HG03045 (cell line): ENCODE data around the gene LRPAP1.
"Not testable (repeated sequence)": the region's sequence is repeated elsewhere in the genome, so short reads cannot be mapped to it uniquely, and the experiment has no call there.

Experiments used
- ATAC-seq: cut with Tn5 transposase; IDR thresholded peaks from one replicate; pipeline ENCODE4 v1.9.1; 2021; ENCODE audit warnings: mild to moderate bottlenecking, moderate library complexity; ENCODE audit not compliant: unreplicated experiment

Gene LRPAP1

DNA sequence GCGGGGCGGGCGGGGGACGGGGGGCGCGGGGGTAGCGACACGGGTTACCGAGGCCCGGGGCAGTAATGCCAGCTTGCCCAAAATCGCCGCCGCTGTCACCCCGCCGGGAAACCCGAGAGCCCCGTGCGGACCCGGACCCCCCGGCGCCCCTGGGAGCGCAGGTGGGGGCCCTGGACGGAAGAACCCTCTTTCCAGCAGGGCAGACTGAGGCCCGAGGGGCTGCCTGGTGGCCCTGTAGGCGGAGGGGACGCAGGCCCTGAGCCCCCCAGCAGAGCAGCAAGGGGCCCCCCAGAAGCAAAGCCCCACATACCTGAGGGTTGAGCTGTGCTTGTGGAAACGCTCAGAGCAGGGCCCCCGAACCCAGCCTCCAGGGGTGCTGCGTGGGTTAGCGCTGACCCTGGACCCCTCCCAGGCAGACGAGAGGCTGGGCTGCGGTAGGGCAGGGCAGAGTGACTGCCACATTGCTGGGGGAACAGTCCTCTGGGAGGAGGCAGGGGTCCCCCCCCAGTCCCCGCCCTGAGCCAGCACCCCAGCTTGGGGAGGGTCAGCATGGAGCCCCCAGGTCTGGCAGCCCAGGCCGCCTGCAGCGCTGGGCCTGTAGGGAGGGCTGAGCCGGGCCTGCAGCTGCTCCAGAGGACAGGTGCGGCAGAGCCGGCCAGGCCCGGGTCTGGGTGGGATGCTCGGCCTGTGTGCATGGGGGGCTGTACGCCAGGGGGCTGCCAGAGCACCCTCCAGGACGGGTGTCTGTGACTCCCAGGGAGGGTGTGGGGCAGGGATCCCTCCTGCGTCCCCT, 68.5 kb downstream of the LRPAP1 start:
- ATAC-seq: no peak

DNA sequence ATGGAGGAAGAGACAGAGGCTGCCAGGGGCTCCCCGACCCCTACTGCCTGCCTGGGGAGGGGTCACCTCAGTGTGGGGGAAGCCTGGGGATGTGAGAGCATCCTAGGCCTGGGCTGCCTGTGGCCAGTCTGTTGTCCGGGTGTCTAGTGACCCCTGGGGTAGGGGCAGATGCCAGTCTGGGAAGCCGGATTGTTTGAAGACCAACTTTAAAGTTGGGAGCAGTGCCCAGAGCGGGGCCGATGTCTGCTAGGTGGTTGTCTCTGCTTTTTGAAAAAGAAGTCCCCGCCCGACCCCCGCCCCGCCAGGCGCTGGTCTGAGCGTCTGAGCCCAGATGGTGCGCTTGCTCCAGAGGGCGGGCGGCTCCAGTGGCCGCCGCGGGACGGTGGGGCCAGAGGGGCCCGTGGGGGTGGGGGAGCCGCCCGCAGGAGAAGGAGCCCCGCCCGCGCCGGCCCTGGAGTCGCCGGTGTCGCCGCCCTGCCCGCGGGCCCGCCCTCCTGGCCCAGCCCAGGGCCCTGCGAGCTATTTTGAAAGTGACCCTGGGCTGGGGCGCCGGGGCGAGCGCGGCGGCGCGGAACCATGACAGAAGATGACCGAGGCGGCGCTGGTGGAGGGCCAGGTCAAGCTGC, 69.3 kb downstream of the LRPAP1 start, which contains the start of gene DOK7:
DOK7 (plus strand) TSS at position 517 of the 626 bp plus-strand sequence; CDS start at position 587, 70 bp downstream.
- ATAC-seq: no peak

GRCh38 chr4:3462321-3462789, 69.9 kb downstream of the LRPAP1 start:
- ATAC-seq: no peak

DNA sequence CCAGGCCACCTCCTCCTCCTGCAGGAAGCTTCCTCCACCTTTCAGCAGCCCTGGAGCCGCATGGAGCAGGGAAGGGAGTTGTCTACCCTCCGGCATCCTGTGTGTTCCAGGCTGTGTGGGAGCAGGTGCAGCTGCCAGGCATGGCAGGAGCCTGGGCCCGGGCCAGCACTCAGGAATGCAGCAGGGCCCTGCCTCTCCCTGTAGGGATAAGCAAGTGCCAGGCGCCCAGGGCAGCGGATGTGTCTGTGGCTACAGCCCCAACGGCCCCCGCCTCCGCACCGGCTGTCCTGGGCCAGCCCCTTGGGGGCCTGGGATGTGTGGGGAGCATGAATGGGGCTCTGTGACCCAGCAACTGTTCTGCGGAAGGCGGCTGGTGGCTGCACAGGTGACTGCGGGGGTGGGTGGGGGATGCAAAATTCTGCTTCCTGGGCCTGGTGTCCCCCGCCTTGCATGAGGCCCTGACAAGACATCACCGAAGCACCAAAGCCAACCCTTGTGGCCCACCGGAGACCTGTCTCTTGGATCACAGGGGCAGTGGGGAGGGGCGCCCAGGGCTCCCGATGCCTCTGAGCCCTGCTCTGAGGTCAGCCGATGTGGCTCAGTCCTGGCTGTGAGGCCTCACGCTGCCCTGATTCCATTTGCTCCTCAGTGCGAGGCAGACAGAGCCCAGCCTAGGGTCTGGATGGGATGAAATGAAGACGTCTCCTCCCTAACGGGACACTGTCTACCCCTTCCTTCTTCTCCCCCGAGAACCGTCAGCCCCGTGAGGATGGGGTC, 70.5 kb downstream of the LRPAP1 start:
- no peak for ATAC-seq

- no peak for ATAC-seq
Observed at GRCh38 chr4:3460926-3461325, 71.3 kb downstream of the LRPAP1 start.

DNA sequence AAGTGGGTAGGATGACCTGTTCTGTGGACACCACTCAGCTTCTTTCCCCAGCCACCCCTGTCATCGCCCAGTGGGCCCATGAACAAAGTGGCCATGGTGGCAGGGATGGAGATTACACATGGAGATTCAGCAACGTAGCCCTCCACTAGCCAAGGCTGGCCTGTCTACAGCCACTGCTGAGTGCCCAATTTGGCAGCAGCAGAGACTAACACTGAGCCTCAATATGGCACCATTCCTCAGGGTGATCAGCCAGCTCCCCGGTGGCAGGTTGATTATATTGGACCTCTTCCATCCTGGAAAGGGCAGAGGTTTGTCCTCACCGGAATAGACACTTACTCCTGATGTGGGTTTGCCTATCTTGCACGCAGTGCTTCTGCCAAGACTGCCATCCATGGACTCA, 73.1 kb downstream of the LRPAP1 start:
- not testable (repeated sequence) for ATAC-seq

- ATAC-seq: no peak
Observed at GRCh38 chr4:3458371-3458770, 73.9 kb downstream of the LRPAP1 start.

DNA sequence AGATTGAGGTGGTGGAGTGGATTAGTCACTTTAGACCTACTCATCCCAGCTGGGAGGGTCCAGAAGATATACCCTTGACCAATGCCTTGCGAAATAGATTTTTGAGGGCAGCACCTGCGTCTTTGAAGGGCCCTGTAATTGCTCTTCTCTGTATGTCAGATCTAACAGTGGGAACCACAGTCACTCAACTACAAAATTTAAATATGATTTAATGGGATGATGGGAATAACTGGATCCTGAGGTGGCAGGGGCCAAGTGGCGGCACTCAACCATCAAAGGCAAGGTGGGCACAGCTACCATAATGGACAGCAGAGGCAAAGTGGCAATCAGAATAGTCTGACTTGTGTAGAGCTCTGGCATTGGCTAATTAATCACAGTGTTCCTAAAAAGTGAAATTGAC, 76.6 kb downstream of the LRPAP1 start:
- not testable (repeated sequence) for ATAC-seq
